ENCODE data around the gene KCND1. TPM values are rescaled to one million over a fixed set of nuclear protein-coding genes. Genes with fewer than 3 reads are reported as not detected.
A peak's percentile ranks its signal among the peaks of the same experiment; 100 is the strongest.

The KCND1 gene
- total RNA-seq, 1 experiment from 2014 or later: 0.18 TPM

DNA sequence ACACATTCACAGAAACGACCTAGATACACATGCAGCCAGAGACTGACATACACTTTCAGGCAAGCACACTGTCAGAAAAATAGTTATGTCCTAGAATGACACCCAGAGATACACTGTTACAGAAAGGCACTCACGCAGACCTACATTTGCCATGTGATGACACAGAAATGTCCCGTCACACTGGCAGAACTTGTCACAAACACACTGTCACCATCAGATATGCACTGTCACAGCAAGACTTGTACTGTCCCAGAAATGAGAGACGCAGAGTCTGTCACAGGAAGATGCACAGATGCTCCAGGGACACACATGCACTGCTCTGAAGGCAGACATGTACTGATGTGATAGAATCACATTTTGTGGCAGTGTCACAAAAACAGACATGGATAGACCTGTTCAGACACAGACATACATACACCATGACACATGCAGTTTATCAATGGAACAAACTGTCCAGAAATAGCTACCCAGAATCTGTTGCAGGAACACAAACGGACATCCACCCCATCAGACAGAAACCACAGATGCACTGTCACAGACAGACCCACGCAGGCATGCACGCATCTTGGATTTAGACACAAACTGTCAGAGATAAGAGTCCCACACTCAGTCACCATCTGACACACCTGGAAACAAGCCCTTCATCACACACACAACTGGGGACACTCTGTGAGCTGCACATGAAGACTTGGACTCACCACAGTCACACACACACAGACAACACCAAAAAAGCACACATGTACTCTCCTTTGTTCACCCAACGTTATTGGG lies 51.5 kb downstream of the KCND1 start:
- DNase-seq (ENCODE audit: low read depth in 1 of 2, low spot score in 2 of 2): no peak
- H3K4me1 ChIP-seq (replicated peaks): peaks cover 14% of the 10 kb centered on the region
- H3K36me3 ChIP-seq: 0 out of 2 replicates have a peak, but pooled peaks cover 7% of the 10 kb centered on the region
- no peak overlapping the region for H3K27ac ChIP-seq
- no peaks in the 10 kb centered on the region for H3K9me3 ChIP-seq (replicated peaks)
- H3K4me3 ChIP-seq: no peak overlapping the region
- no peaks in the 10 kb centered on the region for H3K27me3 ChIP-seq (replicated peaks)

DNA sequence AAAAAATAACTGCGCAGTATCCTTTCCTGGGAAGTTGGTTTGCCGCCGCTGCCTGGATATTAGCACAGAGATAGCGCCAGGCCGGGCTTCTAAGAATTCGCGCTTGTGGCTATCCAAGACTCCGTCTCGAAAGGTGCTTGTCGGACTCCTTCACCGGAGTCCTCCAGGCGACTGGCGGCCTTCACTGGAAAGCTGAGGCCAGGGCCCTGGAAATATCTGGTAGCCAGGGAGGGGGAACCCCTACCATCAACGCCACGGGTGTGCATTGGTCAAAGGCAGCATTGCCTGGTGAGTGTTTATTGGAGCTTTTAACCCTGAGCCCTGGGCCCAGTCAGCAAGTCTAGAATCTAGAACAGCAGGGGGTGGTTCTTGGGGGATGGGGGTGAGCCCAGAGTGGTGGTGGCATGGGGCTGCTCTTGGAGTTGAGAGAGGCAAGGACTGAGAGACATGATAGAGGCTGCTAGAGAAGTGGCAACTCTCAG lies 52.2 kb downstream of the KCND1 start:
- Histone ChIP-seq H3K4me3 (peak overlapping the region; percentile 59), H3K9me3 (replicated peaks) (no peaks in the 10 kb centered on the region), H3K27me3 (replicated peaks) (no peaks in the 10 kb centered on the region), H3K36me3 (0 out of 2 replicates have a peak, but pooled peaks cover 7% of the 10 kb centered on the region), H3K27ac (no peak overlapping the region), H3K4me1 (replicated peaks) (peaks cover 14% of the 10 kb centered on the region)
- no peak for DNase-seq (ENCODE audit: low read depth in 1 of 2, low spot score in 2 of 2)

DNA sequence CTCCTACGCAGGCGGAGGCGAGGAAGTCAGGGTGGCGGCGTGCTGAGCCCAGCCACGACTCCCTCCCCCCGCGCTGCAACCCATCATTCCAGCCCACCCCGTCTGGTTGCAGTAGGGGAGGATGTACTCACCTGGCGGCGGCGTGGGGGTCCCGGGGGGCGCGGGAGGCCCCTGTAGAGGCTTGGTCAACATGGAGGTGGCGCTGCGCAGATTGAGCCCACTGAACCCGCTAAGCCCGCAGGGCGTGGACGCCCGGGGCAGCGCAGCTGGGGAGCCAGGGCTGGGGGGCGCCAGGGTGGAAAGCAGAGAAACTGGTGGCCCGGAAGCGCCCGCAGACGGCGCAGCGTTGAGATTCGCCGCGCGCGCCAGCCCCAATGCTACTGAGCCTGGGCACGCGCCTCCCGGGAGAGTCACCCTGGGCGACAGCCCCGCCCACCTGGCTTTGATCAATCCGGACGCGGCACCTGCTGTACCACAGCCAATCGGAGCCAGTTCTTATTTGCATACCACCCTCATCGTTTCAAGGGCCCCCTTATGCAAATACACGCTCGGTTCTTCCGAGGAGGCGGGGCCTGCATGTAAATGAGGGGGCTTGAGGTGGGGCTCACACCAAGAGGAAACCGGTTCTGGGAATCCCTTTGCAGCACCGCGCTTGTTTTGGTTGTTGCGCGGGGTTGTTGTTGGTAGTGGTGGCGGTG lies 52.9 kb downstream of the KCND1 start, which contains the start of gene PIM2:
TSS of gene PIM2 (minus strand) at position 382 of the 698 bp plus-strand sequence. CDS start at position 192, 190 bp downstream.
- Histone ChIP-seq H3K36me3 (0 out of 2 replicates have a peak, but pooled peaks cover 2% of the 10 kb centered on the region), H3K4me3 (peak within 1 kb of the TSS; percentile 59), H3K27ac (peak within 1 kb of the TSS; percentile 55), H3K4me1 (replicated peaks) (peaks cover 14% of the 10 kb centered on the region), H3K27me3 (replicated peaks) (no peaks in the 10 kb centered on the region), H3K9me3 (replicated peaks) (no peaks in the 10 kb centered on the region)
- DNase-seq (ENCODE audit: low read depth in 1 of 2, low spot score in 2 of 2): peak; percentile 75 to 89

DNA sequence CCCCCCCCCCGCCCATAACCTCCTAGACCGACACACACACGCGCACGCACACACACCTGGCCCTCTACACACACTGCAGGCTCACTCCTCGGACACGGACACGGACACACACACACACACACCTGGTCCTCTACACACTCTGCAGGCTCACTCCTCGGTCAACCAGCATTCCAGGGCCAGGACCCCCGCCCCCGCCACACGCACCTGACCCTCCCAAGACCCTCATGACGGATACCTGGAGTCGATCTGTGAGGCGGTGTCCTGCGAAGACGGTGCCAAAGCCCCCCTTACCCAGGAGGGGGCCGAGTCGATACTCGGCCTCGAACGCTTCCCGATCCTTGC lies 53.4 kb downstream of the KCND1 start:
- Histone ChIP-seq H3K27ac (0 out of 2 replicates have a peak overlapping the region, but pooled peaks have one; percentile 51), H3K27me3 (replicated peaks) (no peaks in the 10 kb centered on the region), H3K4me3 (peak overlapping the region; percentile 59), H3K9me3 (replicated peaks) (no peaks in the 10 kb centered on the region), H3K4me1 (replicated peaks) (peaks cover 14% of the 10 kb centered on the region), H3K36me3 (0 out of 2 replicates have a peak, but pooled peaks cover 2% of the 10 kb centered on the region)
- DNase-seq (ENCODE audit: low read depth in 1 of 2, low spot score in 2 of 2): no peak

DNA sequence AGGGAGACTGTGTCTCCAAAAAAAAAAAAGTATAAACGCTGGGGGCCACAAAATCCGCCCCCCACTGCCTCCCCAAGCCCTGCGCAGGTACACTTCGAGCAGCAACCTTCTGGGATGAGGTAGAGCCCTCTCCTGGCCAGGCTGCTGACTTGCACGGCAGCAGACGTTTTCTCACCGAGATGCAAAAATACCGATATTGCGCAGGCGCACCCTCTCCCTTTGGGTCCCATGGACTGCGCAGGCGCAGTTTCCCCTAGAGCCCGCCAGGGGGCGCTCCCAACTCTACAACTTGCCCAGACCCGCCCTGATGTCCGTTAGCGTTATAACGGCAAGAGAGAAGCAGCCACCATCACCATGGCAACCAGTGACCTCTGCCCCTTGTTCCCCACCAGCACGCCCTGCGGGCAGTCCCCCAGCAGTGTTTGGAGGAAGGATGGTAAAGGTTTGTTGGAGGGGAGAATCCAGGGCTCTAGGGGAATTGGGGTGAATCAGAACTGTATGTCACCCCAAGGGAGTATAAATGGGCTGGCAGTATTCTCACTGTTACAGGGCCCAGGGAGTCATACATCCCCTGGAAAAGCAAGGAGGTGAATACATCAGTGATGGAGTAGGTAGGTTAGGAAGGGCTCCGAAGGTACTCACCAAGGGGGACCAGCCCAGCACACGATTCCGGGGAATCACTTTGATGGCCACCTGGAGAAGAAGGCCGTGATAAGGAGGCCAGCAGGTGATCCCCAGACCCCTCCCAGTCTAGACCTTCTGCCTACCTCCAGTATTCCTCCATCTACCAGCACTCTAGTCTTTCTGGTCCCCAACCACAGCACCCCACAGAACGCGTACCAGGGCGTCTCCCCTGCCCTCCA lies 54.3 kb downstream of the KCND1 start:
- Histone ChIP-seq H3K36me3 (no peaks in the 10 kb centered on the region), H3K4me3 (peak overlapping the region; percentile 59), H3K9me3 (replicated peaks) (no peaks in the 10 kb centered on the region), H3K27me3 (replicated peaks) (no peaks in the 10 kb centered on the region), H3K4me1 (replicated peaks) (peaks cover 14% of the 10 kb centered on the region), H3K27ac (peak overlapping the region; percentile 55)
- peak; percentile 85 to 91 for DNase-seq (ENCODE audit: low read depth in 1 of 2, low spot score in 2 of 2)

DNA sequence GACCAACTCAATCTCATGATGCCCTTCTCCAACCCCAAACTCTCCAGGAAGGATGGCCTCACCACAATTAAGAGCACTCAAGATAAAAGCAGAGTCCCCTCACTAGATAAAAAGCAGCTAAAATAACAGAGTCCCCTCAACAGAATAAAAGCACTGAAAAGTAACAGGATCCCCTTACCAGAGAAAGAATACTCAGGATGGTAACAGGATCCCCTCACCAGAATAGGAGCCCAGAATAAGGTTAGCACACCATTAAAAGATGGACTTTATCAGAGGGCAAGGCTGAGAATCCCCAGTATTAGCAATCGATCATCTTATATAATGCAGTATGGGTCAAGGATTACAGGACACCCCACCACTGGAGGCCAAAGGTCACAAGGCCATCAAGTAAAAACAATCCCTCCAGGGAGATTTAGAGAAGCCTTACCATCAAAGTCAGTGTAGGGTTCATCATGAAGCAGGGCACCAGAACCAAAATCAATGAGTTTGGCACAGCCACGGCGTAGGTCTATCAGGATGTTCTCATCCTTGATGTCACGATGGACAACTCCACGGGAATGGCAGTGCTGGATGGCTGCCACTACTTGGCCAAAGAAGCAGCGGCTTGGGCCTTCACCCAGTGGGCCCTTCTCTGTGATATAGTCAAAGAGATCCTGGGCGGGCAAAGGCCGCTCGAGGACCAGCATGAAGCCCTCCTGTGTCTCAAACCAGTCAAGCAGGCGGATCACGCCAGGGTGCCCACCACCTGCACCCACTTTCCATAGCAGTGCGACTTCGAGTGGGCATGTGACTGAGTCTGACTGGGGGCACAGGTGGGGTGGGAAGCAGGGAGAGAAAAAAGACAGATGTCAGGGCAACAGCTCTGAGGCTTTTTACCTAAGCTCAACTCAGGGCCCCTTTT lies 56.8 kb downstream of the KCND1 start:
- Histone ChIP-seq H3K27ac (no peak overlapping the region), H3K4me3 (no peak overlapping the region), H3K27me3 (replicated peaks) (no peaks in the 10 kb centered on the region), H3K36me3 (no peaks in the 10 kb centered on the region), H3K4me1 (replicated peaks) (peaks cover 13% of the 10 kb centered on the region), H3K9me3 (replicated peaks) (no peaks in the 10 kb centered on the region)
- DNase-seq (ENCODE audit: low read depth in 1 of 2, low spot score in 2 of 2): no peak

DNA sequence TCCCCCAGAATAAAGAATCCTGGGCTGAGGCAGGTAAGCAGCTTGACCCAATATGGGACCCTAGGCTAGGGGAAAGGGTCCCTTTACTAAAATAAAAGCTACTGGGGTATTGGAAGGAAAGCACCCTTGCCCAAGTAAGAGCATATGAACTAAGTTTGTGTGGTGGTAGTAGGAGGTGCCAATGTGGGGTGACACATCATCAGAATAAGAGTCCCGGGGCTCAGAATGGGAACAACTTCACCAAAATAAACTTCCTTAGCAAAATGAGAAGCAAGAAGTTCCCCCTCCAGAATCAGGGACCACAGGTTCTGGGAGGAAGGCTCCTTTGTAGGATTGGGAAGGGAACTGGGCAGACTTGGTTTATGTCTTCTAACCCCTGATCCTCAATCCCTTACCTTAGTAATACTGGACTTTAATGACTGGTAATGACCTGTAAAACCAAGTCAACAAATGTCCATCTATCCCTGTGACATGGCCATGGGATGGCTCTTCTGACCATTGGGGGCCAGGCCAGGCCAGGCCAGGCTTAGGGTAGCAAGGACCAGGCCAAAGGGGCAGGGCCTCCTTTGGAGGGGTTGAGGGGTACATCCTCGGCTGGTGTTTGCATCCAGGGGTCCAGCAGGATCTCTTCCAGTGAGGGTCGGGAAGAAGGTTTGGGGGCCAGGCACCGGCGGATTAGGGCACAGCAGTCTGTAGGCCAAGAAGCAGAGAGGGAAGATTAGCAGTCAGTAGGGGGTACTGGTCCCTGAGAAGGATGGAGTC lies 57.9 kb downstream of the KCND1 start:
- Histone ChIP-seq H3K4me3 (no peak overlapping the region), H3K4me1 (replicated peaks) (peaks cover 7% of the 10 kb centered on the region), H3K27ac (no peak overlapping the region), H3K9me3 (replicated peaks) (no peaks in the 10 kb centered on the region), H3K27me3 (replicated peaks) (no peaks in the 10 kb centered on the region), H3K36me3 (no peaks in the 10 kb centered on the region)
- DNase-seq (ENCODE audit: low read depth in 1 of 2, low spot score in 2 of 2): no peak

DNA sequence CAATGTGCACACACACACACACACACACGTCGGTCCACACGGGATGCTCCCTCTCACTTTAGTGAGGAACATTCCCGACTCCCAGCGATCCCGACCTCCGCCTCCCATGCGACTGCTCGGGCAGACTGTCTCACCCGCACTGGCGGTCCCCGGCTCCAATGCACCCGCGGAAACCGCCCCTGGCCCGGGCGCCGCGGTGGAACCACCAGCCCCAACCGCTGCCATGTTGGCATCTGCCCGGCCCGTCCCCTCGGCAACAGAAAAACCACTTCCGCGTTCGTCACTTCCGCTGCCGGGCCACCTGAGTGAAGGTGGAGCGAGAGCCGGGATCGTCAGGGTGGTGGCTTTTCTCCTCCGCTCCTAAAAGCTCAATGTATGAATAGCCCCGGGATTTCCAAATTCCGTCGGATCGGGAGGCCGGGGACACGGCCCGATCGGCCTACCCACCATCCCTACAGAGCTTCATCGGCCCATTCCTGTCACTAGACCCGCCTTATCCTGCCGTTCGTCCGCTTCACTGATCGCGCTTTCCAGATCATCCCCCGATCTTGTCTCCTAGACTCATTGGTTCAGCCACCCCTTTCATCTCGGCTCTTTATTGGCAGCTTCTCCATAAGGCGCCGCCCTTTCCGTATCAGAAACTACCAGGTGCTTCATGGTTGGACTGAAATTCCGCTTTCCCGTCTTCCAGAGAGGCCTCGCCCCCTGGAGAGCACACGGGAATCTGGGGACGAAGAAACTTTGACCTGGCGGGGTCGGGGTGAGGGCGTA lies 60.0 kb downstream of the KCND1 start, which contains the start of gene SLC35A2:
TSS of gene SLC35A2 (minus strand) at position 235 of the 771 bp plus-strand sequence. CDS start at position 225, 10 bp downstream.
- H3K27me3 ChIP-seq (replicated peaks): no peaks in the 10 kb centered on the region
- no peaks in the 10 kb centered on the region for H3K36me3 ChIP-seq
- H3K9me3 ChIP-seq (replicated peaks): no peaks in the 10 kb centered on the region
- no peaks in the 10 kb centered on the region for H3K4me1 ChIP-seq (replicated peaks)
- peak within 1 kb of the TSS; percentile 78 for H3K4me3 ChIP-seq
- peak; percentile 64 to 72 for DNase-seq (ENCODE audit: low read depth in 1 of 2, low spot score in 2 of 2)
- peak within 1 kb of the TSS; percentile 81 for H3K27ac ChIP-seq

Other genes starting within 250 kb of the KCND1 start
- not detected in 2 replicates for gene GLOD5, start 210.1 kb downstream of the KCND1 start, total RNA-seq (2014; rRNA removed; shearing (Covaris generic))
- gene GATA1, start 185.3 kb downstream of the KCND1 start, total RNA-seq (2014; rRNA removed; shearing (Covaris generic)): not detected in 2 replicates
- 47.9 and 77.7 TPM in 2 replicates for gene HDAC6, start 169.8 kb downstream of the KCND1 start, total RNA-seq (2014; rRNA removed; shearing (Covaris generic))
- not detected in 2 replicates for gene ERAS, start 145.3 kb downstream of the KCND1 start, total RNA-seq (2014; rRNA removed; shearing (Covaris generic))
- gene PCSK1N, start 136.2 kb downstream of the KCND1 start, total RNA-seq (2014; rRNA removed; shearing (Covaris generic)): 2.7 and 3.2 TPM in 2 replicates
- 66.4 and 72.2 TPM in 2 replicates for gene TIMM17B, start 74.1 kb downstream of the KCND1 start, total RNA-seq (2014; rRNA removed; shearing (Covaris generic))
- gene PQBP1, start 73.9 kb downstream of the KCND1 start, total RNA-seq (2014; rRNA removed; shearing (Covaris generic)): 74.5 and 82.7 TPM in 2 replicates
- 22.7 and 32.6 TPM in 2 replicates for gene SLC35A2, start 60.2 kb downstream of the KCND1 start, total RNA-seq (2014; rRNA removed; shearing (Covaris generic))
- gene PIM2, start 52.8 kb downstream of the KCND1 start, total RNA-seq (2014; rRNA removed; shearing (Covaris generic)): 8.0 and 10.8 TPM in 2 replicates
- gene OTUD5, start 14.2 kb downstream of the KCND1 start, total RNA-seq (2014; rRNA removed; shearing (Covaris generic)): 20.0 and 23.9 TPM in 2 replicates
- 17.0 and 19.5 TPM in 2 replicates for gene GRIPAP1, start 30.4 kb upstream of the KCND1 start, total RNA-seq (2014; rRNA removed; shearing (Covaris generic))
- gene TFE3, start 71.5 kb upstream of the KCND1 start, total RNA-seq (2014; rRNA removed; shearing (Covaris generic)): 43.0 and 64.3 TPM in 2 replicates
- gene CCDC120, start 87.2 kb upstream of the KCND1 start, total RNA-seq (2014; rRNA removed; shearing (Covaris generic)): 0.58 TPM in 1 of 2 replicates, not detected in the other
- gene PRAF2, start 102.2 kb upstream of the KCND1 start, total RNA-seq (2014; rRNA removed; shearing (Covaris generic)): 5.0 and 5.6 TPM in 2 replicates
- gene WDR45, start 108.0 kb upstream of the KCND1 start, total RNA-seq (2014; rRNA removed; shearing (Covaris generic)): 9.7 and 21.4 TPM in 2 replicates
- gene GPKOW, start 151.9 kb upstream of the KCND1 start, total RNA-seq (2014; rRNA removed; shearing (Covaris generic)): 32.2 and 47.9 TPM in 2 replicates
- gene MAGIX, start 190.9 kb upstream of the KCND1 start, total RNA-seq (2014; rRNA removed; shearing (Covaris generic)): 1.00 TPM in 1 of 2 replicates, not detected in the other
- gene PLP2, start 200.1 kb upstream of the KCND1 start, total RNA-seq (2014; rRNA removed; shearing (Covaris generic)): 48.3 and 63.8 TPM in 2 replicates
- 2.4 and 3.6 TPM in 2 replicates for gene PRICKLE3, start 214.5 kb upstream of the KCND1 start, total RNA-seq (2014; rRNA removed; shearing (Covaris generic))
- gene SYP, start 228.3 kb upstream of the KCND1 start, total RNA-seq (2014; rRNA removed; shearing (Covaris generic)): 0.16 and 0.53 TPM in 2 replicates

All from SJSA1 (cell line).